Fibroblast of mammary gland (primary cell): ENCODE data around the gene TGM2.

Experiments used
- DNase-seq: peaks from one replicate; pipeline ENCODE4 v3.0.0-alpha.2; 2010; ENCODE audit warnings: low read depth
- H3K4me3 ChIP-seq: 2 replicates; pipeline ENCODE4 v1.5.1; 2011; ENCODE audit warnings: low read depth, mild to moderate bottlenecking, low read length, moderate library complexity; ENCODE audit not compliant: control insufficient read depth
- CTCF ChIP-seq: conservative IDR thresholded peaks from 2 replicates; pipeline ENCODE4 v1.5.1; 2011; ENCODE audit warnings: low read depth, low read length, inconsistent platforms; ENCODE audit not compliant: control insufficient read depth, insufficient read depth

TGM2 gene

GRCh38 chr20:38195521-38195920 lies 30.5 kb upstream of the TGM2 start:
- no peak overlapping the region for H3K4me3 ChIP-seq
- DNase-seq: no peak
- no peak for TF ChIP-seq CTCF

- no peak for TF ChIP-seq CTCF
- no peak overlapping the region for H3K4me3 ChIP-seq
- no peak for DNase-seq
Observed at GRCh38 chr20:38194971-38195504, 30.0 kb upstream of the TGM2 start.

- H3K4me3 ChIP-seq: no peak overlapping the region
- DNase-seq: no peak
- no peak for TF ChIP-seq CTCF
Observed at GRCh38 chr20:38193586-38194105, 28.6 kb upstream of the TGM2 start.

- no peak for TF ChIP-seq CTCF
- H3K4me3 ChIP-seq: no peak overlapping the region
Observed at GRCh38 chr20:38192323-38192885, 27.3 kb upstream of the TGM2 start.

GRCh38 chr20:38191654-38192053 lies 26.6 kb upstream of the TGM2 start:
- no peak for DNase-seq
- TF ChIP-seq CTCF: no peak
- no peak overlapping the region for H3K4me3 ChIP-seq

More at GRCh38 chr20:38192323-38192885, 27.3 kb upstream of the TGM2 start:
- no peak for DNase-seq

GRCh38 chr20:38190936-38191371 lies 25.9 kb upstream of the TGM2 start:
- TF ChIP-seq CTCF: no peak
- no peak for DNase-seq
- H3K4me3 ChIP-seq: no peak overlapping the region
